HG03520 (cell line): ENCODE results near the gene ST3GAL3.
"Not testable (repeated sequence)": the region's sequence is repeated elsewhere in the genome, so short reads cannot be mapped to it uniquely, and the experiment has no call there.

Experiments used
- ATAC-seq: cut with Tn5 transposase; IDR thresholded peaks from one replicate; pipeline ENCODE4 v1.9.1; 2021; ENCODE audit warnings: mild to moderate bottlenecking, moderate library complexity; ENCODE audit not compliant: unreplicated experiment

The ST3GAL3 gene

GRCh38 chr1:43817304-43817939 lies 110.1 kb downstream of the ST3GAL3 start:
- no peak for ATAC-seq

GRCh38 chr1:43818691-43819090 lies 111.4 kb downstream of the ST3GAL3 start:
- no peak for ATAC-seq

- ATAC-seq, result no peak
Measured at GRCh38 chr1:43819357-43819756, 112.0 kb downstream of the ST3GAL3 start.

- ATAC-seq, result no peak
Measured at GRCh38 chr1:43821471-43821870, 114.1 kb downstream of the ST3GAL3 start.

GRCh38 chr1:43822040-43822690 lies 114.8 kb downstream of the ST3GAL3 start:
- ATAC-seq, result no peak

GRCh38 chr1:43824795-43825194 lies 117.5 kb downstream of the ST3GAL3 start:
- ATAC-seq, result no peak

GRCh38 chr1:43828574-43828973 lies 121.2 kb downstream of the ST3GAL3 start:
- ATAC-seq, result no peak

GRCh38 chr1:43830802-43831201 lies 123.5 kb downstream of the ST3GAL3 start:
- ATAC-seq, result no peak

GRCh38 chr1:43831851-43832250 lies 124.5 kb downstream of the ST3GAL3 start:
- no peak for ATAC-seq

GRCh38 chr1:43832255-43832654 lies 124.9 kb downstream of the ST3GAL3 start:
- ATAC-seq, result no peak

- ATAC-seq, result no peak
Measured at GRCh38 chr1:43832998-43833397, 125.7 kb downstream of the ST3GAL3 start.

GRCh38 chr1:43833902-43834279 lies 126.6 kb downstream of the ST3GAL3 start:
- not testable (repeated sequence) for ATAC-seq

GRCh38 chr1:43834280-43835081 lies 127.1 kb downstream of the ST3GAL3 start:
- no peak for ATAC-seq

- ATAC-seq, result no peak
Measured at GRCh38 chr1:43835082-43836021, 128.0 kb downstream of the ST3GAL3 start.

- no peak for ATAC-seq
Measured at GRCh38 chr1:43836267-43836951, 129.1 kb downstream of the ST3GAL3 start.

- no peak for ATAC-seq
Measured at GRCh38 chr1:43839056-43839455, 131.7 kb downstream of the ST3GAL3 start.

GRCh38 chr1:43841321-43842174 lies 134.2 kb downstream of the ST3GAL3 start:
- no peak for ATAC-seq

GRCh38 chr1:43842175-43842498 lies 134.8 kb downstream of the ST3GAL3 start:
- ATAC-seq, result no peak

- ATAC-seq, result no peak
Measured at GRCh38 chr1:43843684-43844083, 136.3 kb downstream of the ST3GAL3 start.

- no peak for ATAC-seq
Measured at GRCh38 chr1:43844114-43844513, 136.8 kb downstream of the ST3GAL3 start.
